Smooth muscle cell (in vitro differentiated cells): ENCODE results near the gene SUSD4. TPM values are rescaled to one million over a fixed set of nuclear protein-coding genes. Genes with fewer than 3 reads are reported as not detected.

Experiments
- DNase-seq: peaks from one replicate; lab custom pipeline; 2025; ENCODE audit not compliant: unreplicated experiment; lab: John Stamatoyannopoulos, UW
- H2AFZ ChIP-seq: fragments of 200-600 bp; sonication (generic); 2 replicates; pipeline ENCODE4 v1.6.0; 2016; ENCODE audit warnings: antibody characterized with exemption, low read depth, mild to moderate bottlenecking
- H3F3A ChIP-seq: fragments of 200-600 bp; sonication (generic); 2 replicates; pipeline ENCODE4 v1.6.0; 2017; ENCODE audit warnings: antibody characterized with exemption, low read depth
- H3K27ac ChIP-seq: fragments of 200-600 bp; sonication (generic); 2 replicates; pipeline ENCODE4 v1.5.1; 2016; ENCODE audit warnings: low read depth, mild to moderate bottlenecking
- H3K27me3 ChIP-seq: fragments of 200-600 bp; sonication (generic); 2 replicates; pipeline ENCODE4 v1.6.1; 2016; ENCODE audit warnings: low read depth, mild to moderate bottlenecking
- H3K36me3 ChIP-seq: fragments of 200-600 bp; sonication (generic); 2 replicates; pipeline ENCODE4 v1.5.1; 2016; ENCODE audit warnings: low read depth
- H3K4me1 ChIP-seq: fragments of 200-600 bp; sonication (generic); 2 replicates; pipeline ENCODE4 v1.5.1; 2016; ENCODE audit warnings: low read depth
- H3K4me2 ChIP-seq: fragments of 200-600 bp; sonication (generic); 2 replicates; pipeline ENCODE4 v1.6.0; 2016; ENCODE audit warnings: mild to moderate bottlenecking
- H3K4me3 ChIP-seq: fragments of 200-600 bp; sonication (generic); 2 replicates; pipeline ENCODE4 v1.5.1; 2016; ENCODE audit warnings: mild to moderate bottlenecking
- H3K79me2 ChIP-seq: fragments of 200-600 bp; sonication (generic); 2 replicates; pipeline ENCODE4 v1.6.0; 2016; ENCODE audit warnings: low read depth, mild to moderate bottlenecking
- H3K9ac ChIP-seq: fragments of 200-600 bp; sonication (generic); 2 replicates; pipeline ENCODE4 v1.6.0; 2016; ENCODE audit warnings: low read depth
- H3K9me3 ChIP-seq: fragments of 200-600 bp; sonication (generic); replicated peaks from 2 replicates; pipeline ENCODE4 v1.5.1; 2016; ENCODE audit warnings: low read depth
- H4K20me1 ChIP-seq: fragments of 200-600 bp; sonication (generic); 2 replicates; pipeline ENCODE4 v1.6.0; 2016; ENCODE audit warnings: low read depth
- WGBS: methylation state at CpG from one replicate; pipeline ENCODE4 v1.1.7; 2016; ENCODE audit warnings: low lambda C conversion rate; 5-methylcytosine and 5-hydroxymethylcytosine counted together
- polyA plus RNA-seq: library from polyadenylated mRNA; unstranded; fragments of >200 nt; fragmentation: Nextera tagmentation; extraction: Ambion mirVana; gene quantifications from 2 replicates; pipeline ENCODE4 v1.2.1, GENCODE V29; 2016
- total RNA-seq: library from RNA; depleted of rRNA; stranded (reverse); fragments of >200 nt; gene quantifications from 2 replicates; pipeline ENCODE4 v1.2.3, GENCODE V29; 2014
- TF ChIP-seq, protein P1 (sequence below): fragments of 200-600 bp; sonication (generic); IDR thresholded peaks from 2 replicates; pipeline ENCODE4 v1.5.1; 2017; ENCODE audit warnings: borderline replicate concordance, mild to moderate bottlenecking, antibody characterized with exemption; ENCODE audit not compliant: insufficient read depth, poor library complexity, severe bottlenecking

Gene SUSD4
- total and polyA plus RNA-seq, 2 experiments from 2014 or later, result 4.5 to 5.1 TPM

DNA sequence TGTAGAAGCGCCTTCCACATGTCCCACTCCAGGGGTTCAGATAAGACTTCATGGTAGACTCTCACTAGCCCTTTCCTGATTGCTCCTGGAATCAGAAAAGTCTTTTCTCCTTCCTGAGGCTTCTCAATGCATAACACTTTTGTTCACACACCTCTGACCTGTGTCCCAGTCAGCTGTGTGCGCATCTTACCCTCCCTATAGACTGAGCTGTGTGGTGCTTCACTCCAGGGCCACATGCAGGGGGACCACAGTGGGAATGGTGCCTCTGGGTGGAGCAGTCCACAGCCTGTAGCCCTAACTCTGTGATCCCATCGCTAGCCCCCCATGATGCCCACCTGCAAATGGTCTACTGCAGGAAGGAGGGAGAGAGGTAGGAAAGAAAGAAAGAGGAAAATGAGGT is 136.9 kb downstream of the SUSD4 start:
- Histone ChIP-seq H3K4me2 (no peak overlapping the region), H3K36me3 (no peaks in the 10 kb centered on the region), H3K4me3 (no peak overlapping the region), H3K9me3 (no peaks in the 10 kb centered on the region), H3K27me3 (no peaks in the 10 kb centered on the region), H4K20me1 (no peaks in the 10 kb centered on the region), H3F3A (peaks cover 7% of the 10 kb centered on the region), H2AFZ (no peak overlapping the region), H3K4me1 (peaks cover 11% of the 10 kb centered on the region), H3K9ac (no peak overlapping the region), H3K79me2 (no peaks in the 10 kb centered on the region), H3K27ac (no peak overlapping the region)
- 93% methylated on average over 3 of the region's 3 CpGs for WGBS
- no peak for DNase-seq
- TF ChIP-seq, protein P1, sequence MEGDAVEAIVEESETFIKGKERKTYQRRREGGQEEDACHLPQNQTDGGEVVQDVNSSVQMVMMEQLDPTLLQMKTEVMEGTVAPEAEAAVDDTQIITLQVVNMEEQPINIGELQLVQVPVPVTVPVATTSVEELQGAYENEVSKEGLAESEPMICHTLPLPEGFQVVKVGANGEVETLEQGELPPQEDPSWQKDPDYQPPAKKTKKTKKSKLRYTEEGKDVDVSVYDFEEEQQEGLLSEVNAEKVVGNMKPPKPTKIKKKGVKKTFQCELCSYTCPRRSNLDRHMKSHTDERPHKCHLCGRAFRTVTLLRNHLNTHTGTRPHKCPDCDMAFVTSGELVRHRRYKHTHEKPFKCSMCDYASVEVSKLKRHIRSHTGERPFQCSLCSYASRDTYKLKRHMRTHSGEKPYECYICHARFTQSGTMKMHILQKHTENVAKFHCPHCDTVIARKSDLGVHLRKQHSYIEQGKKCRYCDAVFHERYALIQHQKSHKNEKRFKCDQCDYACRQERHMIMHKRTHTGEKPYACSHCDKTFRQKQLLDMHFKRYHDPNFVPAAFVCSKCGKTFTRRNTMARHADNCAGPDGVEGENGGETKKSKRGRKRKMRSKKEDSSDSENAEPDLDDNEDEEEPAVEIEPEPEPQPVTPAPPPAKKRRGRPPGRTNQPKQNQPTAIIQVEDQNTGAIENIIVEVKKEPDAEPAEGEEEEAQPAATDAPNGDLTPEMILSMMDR, result no peak

- H3K4me3 ChIP-seq, result no peak overlapping the region
- no peak overlapping the region for H3K27ac ChIP-seq
- peaks cover 7% of the 10 kb centered on the region for H3F3A ChIP-seq
- WGBS, result 98% methylated on average over 3 of the region's 3 CpGs
- no peak for DNase-seq
- H3K36me3 ChIP-seq, result no peaks in the 10 kb centered on the region
- no peaks in the 10 kb centered on the region for H3K27me3 ChIP-seq
- TF ChIP-seq, protein P1, result no peak
- H3K4me2 ChIP-seq, result no peak overlapping the region
- no peaks in the 10 kb centered on the region for H3K9me3 ChIP-seq
- H3K4me1 ChIP-seq, result peaks cover 11% of the 10 kb centered on the region
- no peak overlapping the region for H2AFZ ChIP-seq
- no peaks in the 10 kb centered on the region for H4K20me1 ChIP-seq
- no peaks in the 10 kb centered on the region for H3K79me2 ChIP-seq
- no peak overlapping the region for H3K9ac ChIP-seq
Measured at GRCh38 chr1:223226271-223226670, 137.7 kb downstream of the SUSD4 start.

DNA sequence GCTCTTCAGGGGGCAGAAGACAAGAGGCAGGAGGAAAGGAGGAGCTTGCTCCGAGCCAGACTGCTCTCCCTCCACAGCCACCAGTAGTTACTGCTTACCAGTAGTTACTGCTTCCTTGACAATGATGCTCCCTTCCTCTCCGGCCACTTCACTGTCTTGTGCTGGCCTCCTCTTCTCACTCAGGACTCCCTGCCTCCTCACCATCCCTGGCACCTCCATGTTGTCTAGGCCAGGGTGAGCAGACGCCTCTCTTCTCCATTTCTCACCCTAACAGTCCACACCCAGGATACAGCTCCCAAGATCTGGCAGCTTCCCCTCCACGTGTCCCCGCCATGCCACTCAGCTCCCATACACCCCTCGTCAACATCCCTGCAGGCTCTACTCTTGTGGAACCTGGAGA is 138.5 kb downstream of the SUSD4 start:
- no peak for DNase-seq
- Histone ChIP-seq H4K20me1 (no peaks in the 10 kb centered on the region), H3K79me2 (no peaks in the 10 kb centered on the region), H3K27me3 (no peaks in the 10 kb centered on the region), H3K4me3 (no peak overlapping the region), H3K9me3 (no peaks in the 10 kb centered on the region), H3F3A (peaks cover 7% of the 10 kb centered on the region), H3K36me3 (no peaks in the 10 kb centered on the region), H3K27ac (no peak overlapping the region), H2AFZ (no peak overlapping the region), H3K4me2 (no peak overlapping the region), H3K4me1 (peaks cover 7% of the 10 kb centered on the region), H3K9ac (no peak overlapping the region)
- TF ChIP-seq, protein P1, result no peak
- WGBS, result 89% methylated on average over 6 of the region's 6 CpGs

DNA sequence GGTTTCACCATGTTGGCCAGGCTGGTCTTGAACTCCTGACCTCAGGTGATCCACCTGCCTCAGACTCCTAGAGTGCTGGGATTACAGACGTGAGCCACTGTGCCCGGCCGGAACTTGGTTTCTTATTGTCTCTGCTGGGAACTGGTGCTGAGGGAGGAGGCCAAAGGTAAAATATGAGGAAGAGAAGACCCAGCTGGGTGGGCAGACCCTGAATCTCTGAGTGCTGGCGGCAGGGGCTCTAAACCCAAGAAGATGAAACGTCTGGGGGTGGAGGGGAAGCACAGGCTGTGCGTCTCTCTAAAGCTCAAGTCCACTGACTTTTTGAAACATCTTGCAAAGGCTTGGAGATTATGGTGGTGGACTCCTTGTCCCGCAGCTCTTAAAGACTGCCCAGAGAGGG is 138.9 kb downstream of the SUSD4 start:
- no peak overlapping the region for H3K9ac ChIP-seq

More for the DNA sequence above, 138.9 kb downstream of the SUSD4 start:
- Histone ChIP-seq H3K27me3 (no peaks in the 10 kb centered on the region), H2AFZ (no peak overlapping the region), H3K4me3 (no peak overlapping the region), H3K36me3 (no peaks in the 10 kb centered on the region), H3K9me3 (no peaks in the 10 kb centered on the region), H4K20me1 (no peaks in the 10 kb centered on the region), H3K79me2 (no peaks in the 10 kb centered on the region), H3K27ac (no peak overlapping the region), H3F3A (peaks cover 7% of the 10 kb centered on the region), H3K4me1 (peaks cover 7% of the 10 kb centered on the region), H3K4me2 (no peak overlapping the region)
- TF ChIP-seq, protein P1, result no peak
- no peak for DNase-seq
- WGBS, result 93% methylated on average over 7 of the region's 7 CpGs
